Kidney (tissue), 14 donors: ENCODE results near the gene TMX1. TPM values are rescaled to one million over a fixed set of nuclear protein-coding genes. Genes with fewer than 3 reads are reported as not detected.

ENCODE experiments used
- DNase-seq, 5 donors: peaks; one replicate each; pipeline ENCODE4 v3.0.0-alpha.2; 2013 to 2020
- FAIRE-seq: peaks from 2 replicates; lab custom pipeline; 2012; peaks lifted over from hg19 to GRCh38; lab: Jason Lieb, UNC
- H3K27ac ChIP-seq, 2 donors: one replicate each; pipeline ENCODE4 v1.7.0; 2013; ENCODE audit warnings: low read depth in 2 of 2, low read length in 2 of 2, inconsistent platforms in 1 of 2
- H3K27me3 ChIP-seq: one replicate; pipeline ENCODE4 v1.7.1; 2013; ENCODE audit warnings: low read length, inconsistent platforms; ENCODE audit not compliant: control insufficient read depth, insufficient read depth
- H3K36me3 ChIP-seq, 3 donors: one replicate each; pipeline versions ENCODE4 v1.7.0 to v1.7.1; 2013; ENCODE audit warnings: low read length in 3 of 3, control low read depth in 1 of 3, inconsistent platforms in 1 of 3; ENCODE audit not compliant: insufficient read depth in 3 of 3, control insufficient read depth in 2 of 3
- H3K4me1 ChIP-seq, 3 donors: one replicate each; pipeline versions ENCODE4 v1.7.0 to v1.7.1; 2013; ENCODE audit warnings: low read length in 3 of 3, inconsistent platforms in 1 of 3, low read depth in 1 of 3; ENCODE audit not compliant: control insufficient read depth in 2 of 3, insufficient read depth in 2 of 3
- H3K4me3 ChIP-seq, 3 donors: one replicate each; pipeline versions ENCODE4 v1.7.0 to v1.8.1; 2013; ENCODE audit warnings: low read length in 3 of 3, control low read depth in 1 of 3, inconsistent platforms in 1 of 3
- H3K9ac ChIP-seq, 3 donors: one replicate each; pipeline versions ENCODE4 v1.7.0 to v1.7.1; 2013; ENCODE audit warnings: low read length in 3 of 3, control low read depth in 1 of 3, inconsistent platforms in 1 of 3
- H3K9me3 ChIP-seq, 3 donors: one replicate each; pipeline versions ENCODE4 v1.7.0 to v1.7.1; 2013; ENCODE audit warnings: low read length in 3 of 3, control low read depth in 1 of 3, inconsistent platforms in 1 of 3; ENCODE audit not compliant: control insufficient read depth in 2 of 3, insufficient read depth in 1 of 3
- CTCF ChIP-seq: IDR thresholded peaks from 3 replicates; pipeline ENCODE4 v1.5.1; 2012; ENCODE audit warnings: mild to moderate bottlenecking, moderate library complexity, borderline replicate concordance; ENCODE audit not compliant: insufficient read depth; ENCODE audit errors: extremely low read depth
- intact Hi-C: fragments of 100-400 bp; cut with DNase I; formaldehyde crosslinking; loops from one replicate; pipeline ENCODE4 v1.11.1; 2022
- polyA plus RNA-seq: library from polyadenylated mRNA; stranded (reverse); fragments of 350-450 nt; fragmentation: Illumina TruSeq; extraction: RNeasy Lipid Tissue Mini Kit (QIAGEN cat#74804); gene quantifications from one replicate; pipeline ENCODE4 v1.2.3, GENCODE V29; 2014; ENCODE audit warnings: low read depth, low replicate concordance; ENCODE audit not compliant: insufficient read depth
- total RNA-seq: library from RNA; stranded (reverse); fragmentation: NEBNext Ultra II Directional; extraction: Animal tissue kit (Norgen Biotek cat#: 25700); gene quantifications from one replicate; pipeline ENCODE4 v1.2.1, GENCODE V29; 2021
- donor health status: control.
- donor health status: control.
- donor health status: control.
- donor health status: control.
- donor health status: control.
- donor health status: DM: yes; HTN: yes; CAD: no.
- donor health status: Normal renal cell carcinoma (clear cell type).

Gene TMX1
- total and polyA plus RNA-seq, 2 donors from 2014 or later: 12.3 to 31.6 TPM

DNA sequence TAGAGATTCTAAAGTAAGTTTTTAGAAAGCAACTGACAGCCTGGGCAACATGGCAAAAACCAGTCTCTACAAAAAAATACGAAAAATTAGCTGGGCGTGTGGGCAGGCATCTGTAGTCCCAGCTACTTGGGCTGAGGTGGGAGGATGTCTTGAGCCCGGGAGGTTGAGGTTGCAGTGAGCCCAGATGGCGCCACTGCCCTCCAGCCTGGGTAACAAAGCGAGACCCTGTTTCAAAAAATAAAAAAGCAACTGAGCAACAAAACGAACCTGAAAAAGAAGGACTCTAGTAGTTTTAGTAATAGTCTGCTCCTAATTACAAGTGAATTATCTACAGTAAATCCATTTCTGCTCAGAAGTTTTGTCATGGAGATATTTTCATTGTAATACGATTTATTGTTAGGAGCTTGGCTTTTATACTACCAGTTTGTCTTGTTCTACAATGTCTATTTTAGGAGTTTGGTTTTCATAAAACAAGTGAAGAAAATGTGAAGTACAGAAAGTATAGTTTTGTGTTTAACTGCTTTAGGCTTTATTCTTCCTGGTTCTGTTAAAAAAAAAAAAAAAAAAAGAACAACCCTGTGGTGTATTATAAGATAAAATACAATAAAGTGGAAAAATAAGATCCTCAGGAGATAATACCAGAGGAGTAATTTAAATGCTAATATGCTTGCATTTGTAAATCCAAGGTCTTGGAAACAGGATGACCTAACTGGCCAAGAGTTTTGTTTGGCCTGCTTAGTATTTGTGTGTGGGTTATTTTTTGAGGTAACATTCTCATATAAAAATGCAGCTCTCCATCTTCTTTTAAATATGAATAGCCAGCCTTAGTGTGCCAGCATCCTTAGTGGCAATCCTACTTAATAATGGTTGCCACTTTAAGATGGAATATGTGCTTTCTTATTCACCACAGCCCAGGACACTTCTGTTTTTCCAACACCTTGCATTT lies 2.8 kb downstream of the TMX1 start:
- H3K27ac ChIP-seq: no peak overlapping the region
- no peak for FAIRE-seq
- H3K4me3 ChIP-seq: no peak overlapping the region
- peaks cover 0 to 8% (median 2%) of the 10 kb centered on the region in 3 donors for H3K36me3 ChIP-seq
- intact Hi-C loops: no loop called here
- H3K9me3 ChIP-seq: no peaks in the 10 kb centered on the region
- DNase-seq: peak in 2 of 5 donors; percentile 29 to 30
- no peak overlapping the region for H3K9ac ChIP-seq
- no peaks in the 10 kb centered on the region for H3K27me3 ChIP-seq
- TF ChIP-seq CTCF: no peak
- peaks cover 0 to 4% (median 0%) of the 10 kb centered on the region in 3 donors for H3K4me1 ChIP-seq

DNA sequence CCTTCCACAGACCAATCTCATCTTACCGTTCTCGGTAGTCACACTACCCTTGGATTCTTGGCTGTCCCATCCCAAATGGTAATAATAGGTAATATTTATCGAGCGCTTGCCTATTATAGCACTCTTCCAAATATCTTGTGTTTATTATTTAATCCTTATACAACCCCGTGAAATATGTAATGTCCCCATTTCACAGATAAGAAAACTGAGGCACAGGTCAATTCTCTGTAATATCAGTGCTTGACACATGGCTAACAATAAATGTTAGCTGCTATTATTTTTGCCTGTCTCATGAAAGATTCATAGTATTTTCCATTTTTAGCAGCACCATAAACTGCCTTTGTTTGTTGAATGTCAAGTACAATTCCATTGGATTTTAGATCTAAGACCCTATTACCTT lies 4.5 kb downstream of the TMX1 start:
- TF ChIP-seq CTCF: no peak
- no peak for DNase-seq
- no peak overlapping the region for H3K4me3 ChIP-seq
- no peak for FAIRE-seq
- H3K9ac ChIP-seq: no peak overlapping the region
- intact Hi-C loops: no loop called here
- H3K36me3 ChIP-seq: peaks cover 2 to 9% (median 3%) of the 10 kb centered on the region in 3 donors
- H3K27me3 ChIP-seq: no peaks in the 10 kb centered on the region
- H3K27ac ChIP-seq: no peak overlapping the region
- H3K4me1 ChIP-seq: peaks cover 0 to 4% (median 0%) of the 10 kb centered on the region in 3 donors
- H3K9me3 ChIP-seq: no peaks in the 10 kb centered on the region

DNA sequence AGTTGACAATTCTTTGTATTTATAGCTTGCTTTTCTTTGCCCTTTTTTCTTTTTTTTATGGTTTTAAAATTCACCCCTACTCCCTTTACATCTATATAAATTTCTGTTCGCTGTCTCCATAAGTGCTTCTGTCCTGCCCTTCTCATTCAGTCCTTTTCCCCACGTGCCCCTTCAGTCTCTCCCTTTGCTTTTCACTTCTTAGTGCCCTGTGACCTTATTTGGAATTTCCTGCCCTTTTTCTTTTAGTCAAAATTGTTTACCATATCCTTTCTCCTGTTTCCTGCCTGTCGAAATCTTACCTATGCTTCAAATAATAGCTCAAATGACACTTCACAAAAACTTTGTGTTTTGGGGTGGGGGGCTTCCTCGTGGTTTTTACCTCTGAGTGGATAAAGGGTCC lies 6.0 kb downstream of the TMX1 start:
- intact Hi-C loops: no loop called here
- no peak overlapping the region for H3K9ac ChIP-seq

More for the DNA sequence above, 6.0 kb downstream of the TMX1 start:
- Histone ChIP-seq H3K4me3 (no peak overlapping the region), H3K36me3 (peaks cover 3 to 9% (median 3%) of the 10 kb centered on the region in 3 donors), H3K27me3 (no peaks in the 10 kb centered on the region), H3K4me1 (peaks cover 0 to 3% (median 0%) of the 10 kb centered on the region in 3 donors), H3K9me3 (no peaks in the 10 kb centered on the region), H3K27ac (no peak overlapping the region)
- FAIRE-seq: no peak
- no peak for TF ChIP-seq CTCF
- DNase-seq: no peak
